ENCODE results near the gene NPM1.

Gene NPM1

DNA sequence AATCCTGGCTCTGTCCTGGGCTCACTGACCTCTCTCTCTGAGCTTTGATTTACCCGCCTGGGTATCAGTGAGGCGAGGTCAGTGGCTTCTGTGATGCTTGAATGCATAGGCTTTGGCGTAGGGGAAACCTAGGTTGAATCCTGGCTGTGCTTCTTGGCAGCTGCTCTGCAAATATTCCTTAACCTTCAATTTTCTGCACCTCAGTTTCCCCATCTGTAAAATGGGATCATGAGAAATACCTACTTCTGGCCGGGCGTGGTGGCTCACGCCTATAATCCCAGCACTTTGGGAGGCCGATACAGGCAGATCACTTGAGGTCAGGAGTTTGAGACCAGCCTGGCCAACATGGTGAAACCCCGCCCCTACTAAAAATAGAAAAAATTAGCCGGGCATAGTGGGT lies 39.0 kb downstream of the NPM1 start:
- TF ChIP-seq EZH2phosphoT487 (IDR thresholded peaks at IDR 0.05; ENCODE audit: low read length) (no peak), EZH2 (optimal IDR thresholded peaks at IDR 0.05; ENCODE audit: low read depth, low read length) (no peak)
- Histone ChIP-seq H3K9ac (ENCODE audit: low read length) (no peak overlapping the region), H3K4me3 (ENCODE audit: low read length) (no peak overlapping the region), H3F3A (ENCODE audit: insufficient read depth, low read length) (no peaks in the 10 kb centered on the region), H3K9me3 (replicated peaks; ENCODE audit: insufficient read depth, low read length) (no peaks in the 10 kb centered on the region), H2AFZ (ENCODE audit: low read length) (no peak overlapping the region), H3K27me3 (replicated peaks; ENCODE audit: insufficient read depth, low read length) (no peaks in the 10 kb centered on the region), H3K36me3 (replicated peaks; ENCODE audit: insufficient read depth, low read length) (no peaks in the 10 kb centered on the region), H3K4me2 (ENCODE audit: low read depth, low read length) (no peak overlapping the region), H3K4me1 (ENCODE audit: low read length) (no peaks in the 10 kb centered on the region), H3K9me2 (replicated peaks; ENCODE audit: insufficient read depth, low read length) (no peaks in the 10 kb centered on the region), H3K27ac (ENCODE audit: low read length) (no peak overlapping the region), H4K20me1 (ENCODE audit: insufficient read depth, low read length) (no peaks in the 10 kb centered on the region), H3K79me2 (ENCODE audit: low read length) (no peaks in the 10 kb centered on the region)
- no peak for DNase-seq

DNA sequence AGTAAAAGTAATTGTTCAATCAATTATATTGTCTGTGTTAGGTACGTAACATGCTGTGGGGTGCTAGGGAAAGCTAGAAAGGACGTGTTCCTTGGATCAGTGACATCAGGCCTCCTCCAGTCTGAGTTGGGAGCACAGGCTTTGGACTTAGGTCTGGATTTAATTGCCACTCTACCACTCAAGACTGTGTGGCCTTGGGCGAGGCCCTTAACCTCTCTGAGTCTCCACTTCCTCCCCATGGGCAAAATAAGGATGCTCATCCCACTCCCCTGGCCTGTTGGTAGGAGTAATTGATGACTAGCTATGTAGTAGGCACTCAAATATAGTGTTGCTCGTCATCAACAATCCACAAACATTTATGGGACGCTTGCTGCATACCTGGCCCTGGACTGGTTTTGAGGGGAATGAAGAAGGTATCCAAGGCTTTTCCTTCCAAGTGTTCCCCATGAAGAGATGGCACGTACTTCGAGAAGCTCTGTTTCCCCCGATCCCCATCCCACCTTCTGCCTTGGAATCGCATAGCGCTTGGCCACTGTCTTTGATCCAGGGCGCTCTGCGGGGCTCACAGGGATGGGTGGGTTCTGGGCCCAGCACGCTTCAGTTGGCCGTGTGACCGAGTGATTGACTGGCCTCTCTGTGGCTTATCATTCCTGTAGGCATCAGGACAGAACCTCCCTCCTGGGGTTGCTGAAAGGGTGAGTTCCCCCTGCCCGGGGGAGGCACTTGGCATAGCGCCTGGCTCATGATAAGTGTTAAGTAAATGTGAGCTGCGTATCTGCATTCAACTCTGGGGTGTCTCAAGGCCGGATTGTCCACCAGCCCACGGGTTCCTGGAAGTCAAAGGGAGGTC lies 39.9 kb downstream of the NPM1 start:
- H3K9me2 ChIP-seq (replicated peaks; ENCODE audit: insufficient read depth, low read length): no peaks in the 10 kb centered on the region
- no peak overlapping the region for H3K4me3 ChIP-seq (ENCODE audit: low read length)
- no peaks in the 10 kb centered on the region for H3K79me2 ChIP-seq (ENCODE audit: low read length)
- H3K9me3 ChIP-seq (replicated peaks; ENCODE audit: insufficient read depth, low read length): no peaks in the 10 kb centered on the region
- H3K4me1 ChIP-seq (ENCODE audit: low read length): no peaks in the 10 kb centered on the region
- TF ChIP-seq, protein P1, sequence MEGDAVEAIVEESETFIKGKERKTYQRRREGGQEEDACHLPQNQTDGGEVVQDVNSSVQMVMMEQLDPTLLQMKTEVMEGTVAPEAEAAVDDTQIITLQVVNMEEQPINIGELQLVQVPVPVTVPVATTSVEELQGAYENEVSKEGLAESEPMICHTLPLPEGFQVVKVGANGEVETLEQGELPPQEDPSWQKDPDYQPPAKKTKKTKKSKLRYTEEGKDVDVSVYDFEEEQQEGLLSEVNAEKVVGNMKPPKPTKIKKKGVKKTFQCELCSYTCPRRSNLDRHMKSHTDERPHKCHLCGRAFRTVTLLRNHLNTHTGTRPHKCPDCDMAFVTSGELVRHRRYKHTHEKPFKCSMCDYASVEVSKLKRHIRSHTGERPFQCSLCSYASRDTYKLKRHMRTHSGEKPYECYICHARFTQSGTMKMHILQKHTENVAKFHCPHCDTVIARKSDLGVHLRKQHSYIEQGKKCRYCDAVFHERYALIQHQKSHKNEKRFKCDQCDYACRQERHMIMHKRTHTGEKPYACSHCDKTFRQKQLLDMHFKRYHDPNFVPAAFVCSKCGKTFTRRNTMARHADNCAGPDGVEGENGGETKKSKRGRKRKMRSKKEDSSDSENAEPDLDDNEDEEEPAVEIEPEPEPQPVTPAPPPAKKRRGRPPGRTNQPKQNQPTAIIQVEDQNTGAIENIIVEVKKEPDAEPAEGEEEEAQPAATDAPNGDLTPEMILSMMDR (IDR thresholded peaks at IDR 0.05; ENCODE audit: low read length): no peak
- TF ChIP-seq EZH2phosphoT487 (IDR thresholded peaks at IDR 0.05; ENCODE audit: low read length): no peak
- TF ChIP-seq EZH2 (optimal IDR thresholded peaks at IDR 0.05; ENCODE audit: low read depth, low read length): no peak
- no peak overlapping the region for H3K27ac ChIP-seq (ENCODE audit: low read length)
- no peak overlapping the region for H3K9ac ChIP-seq (ENCODE audit: low read length)
- no peak overlapping the region for H3K4me2 ChIP-seq (ENCODE audit: low read depth, low read length)
- H3K36me3 ChIP-seq (replicated peaks; ENCODE audit: insufficient read depth, low read length): no peaks in the 10 kb centered on the region
- no peaks in the 10 kb centered on the region for H3F3A ChIP-seq (ENCODE audit: insufficient read depth, low read length)
- no peaks in the 10 kb centered on the region for H3K27me3 ChIP-seq (replicated peaks; ENCODE audit: insufficient read depth, low read length)
- no peak overlapping the region for H2AFZ ChIP-seq (ENCODE audit: low read length)
- DNase-seq: no peak
- no peaks in the 10 kb centered on the region for H4K20me1 ChIP-seq (ENCODE audit: insufficient read depth, low read length)

DNA sequence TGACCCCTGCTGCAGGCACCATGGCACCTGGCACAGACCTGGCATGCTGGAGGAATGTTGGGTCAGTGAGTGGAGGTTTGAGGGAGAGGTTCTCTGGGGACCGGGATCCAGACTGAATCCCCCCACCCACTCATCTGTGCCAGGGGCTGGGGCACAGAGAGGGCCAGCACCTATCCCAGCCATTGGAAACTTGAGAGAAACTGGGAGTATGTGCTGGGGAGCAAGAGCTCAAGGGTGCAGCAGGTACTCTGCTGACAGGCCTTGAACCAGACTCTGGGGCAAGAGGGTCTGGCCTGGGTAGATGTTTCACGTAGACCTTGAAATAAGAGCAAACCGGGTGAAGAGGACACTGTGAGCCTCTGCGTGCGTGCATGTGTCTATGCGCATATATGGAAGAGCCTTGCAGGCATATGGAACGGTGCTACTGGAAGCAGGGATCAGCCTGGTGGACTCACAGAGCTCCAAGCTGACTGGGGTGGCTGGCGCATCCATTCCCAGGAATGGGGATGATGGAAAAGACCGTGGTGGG lies 40.6 kb downstream of the NPM1 start:
- no peak overlapping the region for H3K4me2 ChIP-seq (ENCODE audit: low read depth, low read length)
- H2AFZ ChIP-seq (ENCODE audit: low read length): no peak overlapping the region
- H3K9me2 ChIP-seq (replicated peaks; ENCODE audit: insufficient read depth, low read length): no peaks in the 10 kb centered on the region
- no peak overlapping the region for H3K9ac ChIP-seq (ENCODE audit: low read length)
- no peaks in the 10 kb centered on the region for H3K79me2 ChIP-seq (ENCODE audit: low read length)
- no peak for DNase-seq
- no peaks in the 10 kb centered on the region for H4K20me1 ChIP-seq (ENCODE audit: insufficient read depth, low read length)
- no peaks in the 10 kb centered on the region for H3F3A ChIP-seq (ENCODE audit: insufficient read depth, low read length)
- no peak overlapping the region for H3K4me3 ChIP-seq (ENCODE audit: low read length)
- H3K36me3 ChIP-seq (replicated peaks; ENCODE audit: insufficient read depth, low read length): no peaks in the 10 kb centered on the region
- no peaks in the 10 kb centered on the region for H3K4me1 ChIP-seq (ENCODE audit: low read length)
- H3K9me3 ChIP-seq (replicated peaks; ENCODE audit: insufficient read depth, low read length): no peaks in the 10 kb centered on the region
- H3K27me3 ChIP-seq (replicated peaks; ENCODE audit: insufficient read depth, low read length): no peaks in the 10 kb centered on the region
- TF ChIP-seq, protein P1 (IDR thresholded peaks at IDR 0.05; ENCODE audit: low read length): no peak
- TF ChIP-seq EZH2phosphoT487 (IDR thresholded peaks at IDR 0.05; ENCODE audit: low read length) (no peak), EZH2 (optimal IDR thresholded peaks at IDR 0.05; ENCODE audit: low read depth, low read length) (no peak)
- H3K27ac ChIP-seq (ENCODE audit: low read length): no peak overlapping the region
